Activated CD4-positive, alpha-beta T cell treated with anti-CD3 and anti-CD28 coated beads, Interleukin-2, amount 50 U/mL, for 1 hour (primary cell): ENCODE measurements around the gene SMIM11.
"Not testable (repeated sequence)": the region's sequence is repeated elsewhere in the genome, so short reads cannot be mapped to it uniquely, and the experiment has no call there.

Experiments used
- DNase-seq: peaks from one replicate; pipeline ENCODE4 v3.0.0-alpha.2; 2020

SMIM11 gene

DNA sequence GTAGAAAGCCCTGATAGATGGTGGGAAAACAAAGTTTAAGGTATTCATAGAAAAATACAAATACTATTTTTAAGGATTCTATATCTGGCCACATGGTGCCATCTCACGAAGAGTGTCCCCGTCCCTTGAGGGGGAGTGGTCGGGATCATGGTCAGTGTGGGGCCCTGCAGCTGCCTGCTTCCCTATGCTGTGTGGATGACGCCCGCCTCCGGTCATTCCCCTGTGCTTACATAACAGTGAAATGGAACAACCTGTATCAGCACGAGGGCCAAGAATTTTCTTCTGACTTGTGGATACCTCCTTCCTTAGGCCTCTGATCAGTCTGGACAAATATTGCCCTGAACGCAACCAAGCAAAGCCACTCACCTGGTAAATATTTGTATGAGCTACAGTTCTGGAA lies 52.0 kb downstream of the SMIM11 start:
- not testable (repeated sequence) for DNase-seq

GRCh38 chr21:34428441-34428840 lies 53.1 kb downstream of the SMIM11 start:
- DNase-seq: not testable (repeated sequence)

DNA sequence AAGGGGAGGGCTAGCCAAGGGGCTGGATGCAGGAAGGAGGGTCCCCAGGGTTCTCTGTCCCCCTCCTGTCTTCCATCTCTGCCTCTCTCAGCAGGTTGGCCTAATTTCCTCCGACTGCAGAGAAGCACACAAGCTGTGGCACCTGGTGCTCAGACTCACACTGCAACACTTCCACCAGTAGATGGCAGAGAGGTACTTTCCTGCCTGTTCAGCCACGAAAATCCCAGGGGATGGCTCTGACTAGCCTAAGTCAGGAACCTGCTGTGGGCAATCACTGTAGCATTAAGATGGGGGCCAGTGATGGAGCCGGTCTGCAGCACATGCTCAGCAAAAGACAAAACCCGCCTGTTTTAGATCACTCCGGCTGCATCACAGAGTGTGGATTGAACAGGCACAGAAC lies 54.4 kb downstream of the SMIM11 start:
- DNase-seq: not testable (repeated sequence)
